HFF-Myc (cell line): Measurements from ENCODE around the gene CCDC74A.
"Not testable (repeated sequence)": the region's sequence is repeated elsewhere in the genome, so short reads cannot be mapped to it uniquely, and the experiment has no call there.

Experiments used
- DNase-seq: peaks from one replicate; pipeline ENCODE4 v3.0.0-alpha.2; 2011; ENCODE audit warnings: low read depth; ENCODE audit errors: extremely low read depth
- H3K4me3 ChIP-seq: replicated peaks from 2 replicates; pipeline ENCODE4 v1.5.1; 2011; ENCODE audit warnings: low read depth, mild to moderate bottlenecking, control low read depth, low read length
- TF ChIP-seq, protein P1 (sequence below): IDR thresholded peaks from 2 replicates; pipeline ENCODE4 v1.5.1; 2012; ENCODE audit warnings: mild to moderate bottlenecking, low read depth, low read length, control low read depth; ENCODE audit errors: missing control alignments

CCDC74A gene

DNA sequence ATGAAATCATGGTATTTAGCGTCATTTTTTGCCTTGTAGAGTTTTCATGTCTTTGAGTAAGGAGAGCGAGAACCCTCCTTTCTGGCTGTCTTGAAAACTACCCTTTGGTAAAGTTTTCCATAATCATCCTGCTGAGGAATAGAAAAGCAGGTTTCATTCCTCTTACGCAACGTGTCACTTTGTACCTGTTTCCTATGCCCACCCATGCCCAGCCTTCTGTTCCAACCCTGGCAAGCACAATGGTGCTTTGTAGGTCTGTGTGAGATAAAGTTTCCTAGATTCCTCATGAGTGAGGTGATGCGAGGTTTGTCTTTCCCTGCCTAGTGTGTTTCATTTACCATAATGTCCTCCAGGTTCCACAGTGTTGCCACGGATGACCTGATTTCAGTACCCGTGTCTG, 29.3 kb downstream of the CCDC74A start:
- no peak for DNase-seq
- H3K4me3 ChIP-seq = no peak overlapping the region
- TF ChIP-seq, protein P1, sequence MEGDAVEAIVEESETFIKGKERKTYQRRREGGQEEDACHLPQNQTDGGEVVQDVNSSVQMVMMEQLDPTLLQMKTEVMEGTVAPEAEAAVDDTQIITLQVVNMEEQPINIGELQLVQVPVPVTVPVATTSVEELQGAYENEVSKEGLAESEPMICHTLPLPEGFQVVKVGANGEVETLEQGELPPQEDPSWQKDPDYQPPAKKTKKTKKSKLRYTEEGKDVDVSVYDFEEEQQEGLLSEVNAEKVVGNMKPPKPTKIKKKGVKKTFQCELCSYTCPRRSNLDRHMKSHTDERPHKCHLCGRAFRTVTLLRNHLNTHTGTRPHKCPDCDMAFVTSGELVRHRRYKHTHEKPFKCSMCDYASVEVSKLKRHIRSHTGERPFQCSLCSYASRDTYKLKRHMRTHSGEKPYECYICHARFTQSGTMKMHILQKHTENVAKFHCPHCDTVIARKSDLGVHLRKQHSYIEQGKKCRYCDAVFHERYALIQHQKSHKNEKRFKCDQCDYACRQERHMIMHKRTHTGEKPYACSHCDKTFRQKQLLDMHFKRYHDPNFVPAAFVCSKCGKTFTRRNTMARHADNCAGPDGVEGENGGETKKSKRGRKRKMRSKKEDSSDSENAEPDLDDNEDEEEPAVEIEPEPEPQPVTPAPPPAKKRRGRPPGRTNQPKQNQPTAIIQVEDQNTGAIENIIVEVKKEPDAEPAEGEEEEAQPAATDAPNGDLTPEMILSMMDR = no peak

DNA sequence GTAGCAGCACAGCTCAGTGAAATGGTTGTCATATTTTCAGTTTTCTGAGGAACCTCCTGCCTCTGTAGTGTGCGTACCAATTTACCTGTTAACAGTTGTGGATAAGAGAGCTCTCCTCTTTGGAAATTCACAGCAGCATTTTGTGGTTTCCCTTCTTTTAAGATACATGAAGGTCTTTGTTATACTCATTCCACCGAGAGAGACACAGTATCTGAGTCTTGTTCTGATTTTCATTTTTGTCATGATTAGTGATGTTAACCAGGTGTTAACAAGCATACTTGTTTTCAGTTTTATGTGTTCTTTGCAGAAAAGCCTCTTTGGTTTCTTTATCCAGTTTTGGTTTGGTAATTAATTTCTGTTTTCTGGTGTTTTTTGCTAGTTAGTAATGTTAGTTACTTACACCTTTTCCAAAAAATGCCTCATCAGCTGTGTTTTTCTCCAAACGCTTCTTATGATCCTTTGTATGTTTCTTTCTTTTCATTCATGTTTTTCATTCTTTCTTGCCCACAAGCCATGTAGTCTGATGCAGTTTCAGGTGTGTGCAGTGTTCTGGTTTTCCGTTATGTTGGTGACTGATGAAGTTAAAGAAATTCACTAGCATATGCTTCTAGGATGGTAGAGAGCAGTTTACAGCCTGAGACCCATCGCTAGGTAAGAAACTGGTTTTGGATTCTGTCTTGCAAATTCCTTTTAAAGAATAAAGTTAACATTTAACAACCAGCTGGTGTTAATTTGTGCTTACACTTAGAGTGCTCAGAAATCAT, 30.1 kb downstream of the CCDC74A start:
- no peak overlapping the region for H3K4me3 ChIP-seq
- no peak for DNase-seq
- TF ChIP-seq, protein P1 = no peak

DNA sequence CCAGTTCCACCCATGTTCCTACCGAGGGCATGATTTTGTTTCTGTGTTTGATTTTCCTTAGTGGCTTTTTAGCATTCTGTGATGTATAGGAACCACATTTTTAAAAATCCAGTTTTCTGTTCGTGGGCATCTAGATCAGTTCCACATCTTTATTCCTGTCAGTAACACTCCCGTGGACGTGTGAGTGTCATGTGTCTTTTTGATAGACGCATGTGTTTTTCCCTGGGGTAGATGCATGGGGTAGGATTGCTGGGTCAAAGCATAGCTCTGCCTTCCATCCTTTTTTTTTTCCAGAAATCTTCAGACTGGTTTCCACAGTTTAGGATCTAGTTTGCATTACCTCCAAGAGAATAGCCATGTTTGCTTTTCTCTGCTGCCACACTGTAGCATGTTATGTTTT, 38.7 kb downstream of the CCDC74A start:
- DNase-seq = no peak
- TF ChIP-seq, protein P1 = no peak
- no peak overlapping the region for H3K4me3 ChIP-seq

DNA sequence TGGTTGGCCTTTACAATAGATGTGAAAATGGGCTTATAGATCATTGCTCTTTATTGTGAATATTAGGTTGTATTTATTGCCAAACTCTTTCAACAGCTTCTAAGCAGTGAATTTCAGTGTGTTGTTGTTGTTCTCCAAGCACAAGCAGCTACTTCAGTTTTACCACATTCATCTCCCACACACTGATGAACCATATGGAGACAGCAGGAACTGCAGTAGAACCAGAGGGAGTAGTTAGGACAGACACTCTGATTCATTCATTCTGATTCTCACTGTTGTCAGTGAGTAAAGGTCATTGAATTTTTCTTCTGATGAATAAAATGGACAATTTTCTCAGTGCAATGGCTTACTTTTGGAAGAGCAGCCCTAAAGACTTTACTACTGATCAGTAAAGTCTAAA, 40.2 kb downstream of the CCDC74A start:
- TF ChIP-seq, protein P1 = no peak
- H3K4me3 ChIP-seq = no peak overlapping the region
- no peak for DNase-seq

DNA sequence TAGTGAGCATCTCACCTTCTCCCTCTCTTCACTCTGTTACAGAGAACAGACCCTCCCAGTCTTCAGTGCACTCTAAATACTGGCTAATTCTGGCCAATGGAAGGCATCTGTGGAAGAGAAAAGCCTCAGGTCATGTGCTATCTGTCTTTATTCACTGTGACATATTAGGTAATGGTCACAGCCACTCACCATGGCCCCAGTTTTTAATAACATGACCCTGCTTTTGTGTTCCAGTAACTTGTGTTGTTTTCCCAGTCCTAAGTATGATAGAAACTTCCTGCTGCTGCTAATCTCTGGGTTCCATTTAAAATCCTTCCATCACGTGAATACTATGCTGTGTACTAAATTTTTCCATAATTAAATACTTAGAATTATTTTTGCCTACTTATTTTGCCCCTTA, 40.7 kb downstream of the CCDC74A start:
- DNase-seq, H3K4me3 ChIP-seq: not testable (repeated sequence)

DNA sequence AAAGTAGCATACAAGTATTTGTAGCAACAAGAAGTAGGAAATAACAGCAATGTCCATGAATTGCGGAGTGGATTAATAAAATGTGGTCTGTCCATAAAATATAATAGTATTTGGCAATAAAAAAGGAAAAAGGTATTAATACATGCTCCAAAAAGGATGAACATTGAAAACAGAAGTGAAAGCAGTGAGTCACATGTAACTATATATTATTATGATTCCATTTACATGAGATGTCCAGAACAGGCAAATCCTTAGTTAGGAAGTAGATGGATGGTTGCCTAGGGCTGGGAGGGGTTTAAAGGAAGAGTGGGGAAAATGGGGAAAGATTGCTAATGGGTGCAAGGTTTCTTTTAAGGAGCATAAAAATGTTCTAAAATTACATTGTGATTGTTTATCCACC, 44.5 kb downstream of the CCDC74A start:
- no peak for DNase-seq
- TF ChIP-seq, protein P1 = no peak
- no peak overlapping the region for H3K4me3 ChIP-seq

DNA sequence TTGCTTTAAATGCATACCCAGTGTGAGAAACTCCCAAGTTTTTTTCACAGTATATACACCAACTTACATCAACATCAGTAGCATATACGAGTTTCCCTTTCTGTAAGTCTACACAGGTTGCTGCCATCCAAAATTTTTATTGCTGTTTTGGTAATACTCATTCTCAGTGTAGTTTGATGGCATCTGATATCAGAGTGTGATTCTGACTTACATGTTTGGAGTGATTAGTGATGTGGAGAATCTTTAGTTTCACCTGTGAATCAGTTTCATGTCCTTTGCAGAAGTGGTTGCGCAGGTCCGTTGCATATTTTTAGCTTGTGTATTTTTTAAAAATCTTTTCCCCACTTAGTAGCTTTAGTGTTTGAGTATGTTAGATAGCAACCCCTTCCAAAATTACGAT, 50.1 kb downstream of the CCDC74A start:
- TF ChIP-seq, protein P1 = no peak
- no peak for DNase-seq
- no peak overlapping the region for H3K4me3 ChIP-seq
